Suppressor macrophage treated with lipopolysaccharide for 1 hour (primary cell): Measurements from ENCODE around the gene NQO2.
"Not testable (repeated sequence)": the region's sequence is repeated elsewhere in the genome, so short reads cannot be mapped to it uniquely, and the experiment has no call there.

ENCODE experiments used
- DNase-seq, 3 donors: peaks; one replicate each; pipeline ENCODE4 v3.0.0-alpha.2; 2020 to 2022

Gene NQO2

GRCh38 chr6:2970034-2970685, 29.5 kb upstream of the NQO2 start:
- DNase-seq: peak in 1 of 3 donors; percentile 16

GRCh38 chr6:2970753-2971419, 28.8 kb upstream of the NQO2 start:
- DNase-seq: peak; percentile 74 to 91 (median 87)

GRCh38 chr6:2971420-2972218, 28.1 kb upstream of the NQO2 start, which contains the start of gene SERPINB6:
TSS of gene SERPINB6 (minus strand) at chr6:2971567. CDS start at chr6:2959332, 12,235 bp downstream.
- DNase-seq: peak; percentile 60 to 82 (median 68)

- peak in 1 of 3 donors; percentile 42 for DNase-seq
These were observed 27.5 kb upstream of the NQO2 start for GRCh38 chr6:2972219-2972487.

- not testable (repeated sequence) for DNase-seq
These were observed 27.0 kb upstream of the NQO2 start for GRCh38 chr6:2972685-2973084.

- not testable (repeated sequence) for DNase-seq
These were observed 26.5 kb upstream of the NQO2 start for GRCh38 chr6:2973180-2973579.

- DNase-seq: no peak
These were observed 26.0 kb upstream of the NQO2 start for GRCh38 chr6:2973676-2974075.

GRCh38 chr6:2976060-2976459, 23.6 kb upstream of the NQO2 start:
- DNase-seq: no peak

GRCh38 chr6:2976571-2977085, 23.1 kb upstream of the NQO2 start:
- DNase-seq: peak; percentile 35 to 64 (median 47)

- DNase-seq: no peak
These were observed 22.4 kb upstream of the NQO2 start for GRCh38 chr6:2977290-2977689.

GRCh38 chr6:2977799-2978590, 21.7 kb upstream of the NQO2 start:
- DNase-seq: peak; percentile 22 to 59 (median 57)

GRCh38 chr6:2978923-2979322, 20.8 kb upstream of the NQO2 start:
- DNase-seq: no peak

- no peak for DNase-seq
These were observed 19.8 kb upstream of the NQO2 start for GRCh38 chr6:2979819-2980464.

GRCh38 chr6:2980465-2980855, 19.2 kb upstream of the NQO2 start:
- no peak for DNase-seq

GRCh38 chr6:2982426-2983117, 17.1 kb upstream of the NQO2 start:
- DNase-seq: peak in 1 of 3 donors; percentile 21

GRCh38 chr6:2984738-2985406, 14.8 kb upstream of the NQO2 start:
- DNase-seq: no peak

- no peak for DNase-seq
These were observed 12.9 kb upstream of the NQO2 start for GRCh38 chr6:2986722-2987221.

GRCh38 chr6:2988094-2988425, 11.6 kb upstream of the NQO2 start:
- DNase-seq: no peak

- DNase-seq: peak; percentile 90 to 94 (median 94)
These were observed 11.0 kb upstream of the NQO2 start for GRCh38 chr6:2988426-2989331.
